ENCODE results near the gene SLC26A11. TPM values are rescaled to one million over a fixed set of nuclear protein-coding genes. Genes with fewer than 3 reads are reported as not detected.

SLC26A11 gene
- total and polyA plus RNA-seq, 12 donors, result 14.0 to 101 (median 50.5) TPM

GRCh38 chr17:80284631-80285030 lies 64.4 kb downstream of the SLC26A11 start:
- DNase-seq, result no peak
- no peaks in the 10 kb centered on the region for H3K9me3 ChIP-seq (replicated peaks in 1 of 3)
- peaks cover 9 to 27% of the 10 kb centered on the region in 2 donors for H3K4me1 ChIP-seq (replicated peaks in 1 of 2)
- peaks cover 0 to 36% of the 10 kb centered on the region in 2 donors for H3K36me3 ChIP-seq (replicated peaks in 1 of 2)
- H3K27ac ChIP-seq, result no peak overlapping the region
- intact Hi-C loops (cut with DNase I), result no loop called here
- H3K4me3 ChIP-seq, result no peak overlapping the region
- H3K27me3 ChIP-seq, result no peaks in the 10 kb centered on the region
- WGBS, 4 donors, result 83 to 95% (median 92%) methylated on average over 9 to 11 of the region's 11 CpGs
- TF ChIP-seq CTCF (IDR thresholded peaks at IDR 0.05) (no peak), POLR2A (IDR thresholded peaks at IDR 0.05) (no peak)

- H3K27me3 ChIP-seq, result no peaks in the 10 kb centered on the region
- no peaks in the 10 kb centered on the region for H3K9me3 ChIP-seq (replicated peaks in 1 of 3)
- peaks cover 0 to 44% of the 10 kb centered on the region in 2 donors for H3K36me3 ChIP-seq (replicated peaks in 1 of 2)
- TF ChIP-seq CTCF (IDR thresholded peaks at IDR 0.05) (no peak), POLR2A (IDR thresholded peaks at IDR 0.05) (no peak)
- H3K4me1 ChIP-seq (replicated peaks in 1 of 2), result peaks cover 9 to 20% of the 10 kb centered on the region in 2 donors
- 92 to 96% (median 95%) methylated on average over 12 to 19 of the region's 19 CpGs for WGBS, 4 donors
- no peak overlapping the region for H3K27ac ChIP-seq
- intact Hi-C loops (cut with DNase I), result no loop called here
- H3K4me3 ChIP-seq, result no peak overlapping the region
- no peak for DNase-seq
Observed at GRCh38 chr17:80285237-80285920, 65.2 kb downstream of the SLC26A11 start.

GRCh38 chr17:80286638-80286960 lies 66.4 kb downstream of the SLC26A11 start:
- Histone ChIP-seq H3K4me3 (no peak overlapping the region), H3K36me3 (replicated peaks in 1 of 2) (peaks cover 0 to 55% of the 10 kb centered on the region in 2 donors), H3K9me3 (replicated peaks in 1 of 3) (no peaks in the 10 kb centered on the region), H3K27me3 (no peaks in the 10 kb centered on the region), H3K4me1 (replicated peaks in 1 of 2) (peaks cover 9 to 20% of the 10 kb centered on the region in 2 donors), H3K27ac (no peak overlapping the region)
- WGBS, 4 donors, result 93 to 98% (median 96%) methylated on average over 4 to 5 of the region's 5 CpGs
- TF ChIP-seq POLR2A (IDR thresholded peaks at IDR 0.05), result no peak
- TF ChIP-seq CTCF (IDR thresholded peaks at IDR 0.05), result no peak
- intact Hi-C loops (cut with DNase I), result no loop called here
- DNase-seq, result no peak

- no peaks in the 10 kb centered on the region for H3K27me3 ChIP-seq
- intact Hi-C loops (cut with DNase I), result no loop called here
- no peaks in the 10 kb centered on the region for H3K9me3 ChIP-seq (replicated peaks in 1 of 3)
- peaks cover 0 to 55% of the 10 kb centered on the region in 2 donors for H3K36me3 ChIP-seq (replicated peaks in 1 of 2)
- H3K27ac ChIP-seq, result peak overlapping the region in 1 of 5 donors; percentile 37
- 64 to 79% (median 74%) methylated on average over 7 to 9 of the region's 9 CpGs for WGBS, 4 donors
- no peak for TF ChIP-seq POLR2A (IDR thresholded peaks at IDR 0.05)
- TF ChIP-seq CTCF (IDR thresholded peaks at IDR 0.05), result no peak
- peaks cover 9 to 20% of the 10 kb centered on the region in 2 donors for H3K4me1 ChIP-seq (replicated peaks in 1 of 2)
- peak in 4 of 7 donors; percentile 52 to 69 (median 62) for DNase-seq
- H3K4me3 ChIP-seq, result no peak overlapping the region
Observed at GRCh38 chr17:80287038-80287437, 66.8 kb downstream of the SLC26A11 start.
